WTC11 (cell line): Measurements from ENCODE around the gene CCDC107. TPM values are rescaled to one million over a fixed set of nuclear protein-coding genes. Genes with fewer than 3 reads are reported as not detected.

Experiments used
- E2F5 ChIP-seq: sonication (generic); formaldehyde crosslinking; IDR thresholded peaks from 2 replicates; pipeline ENCODE4 v1.8.1; 2022; ENCODE audit warnings: mild to moderate bottlenecking, moderate library complexity, missing genetic modification reagents
- IRF1 ChIP-seq: sonication (generic); formaldehyde crosslinking; IDR thresholded peaks from 2 replicates; pipeline ENCODE4 v1.8.0; 2023; ENCODE audit warnings: missing genetic modification reagents
- MXD4 ChIP-seq: fragments of 250-450 bp; sonication (Bioruptor Pico); IDR thresholded peaks from 2 replicates; pipeline ENCODE4 v1.8.0; 2021; ENCODE audit warnings: mild to moderate bottlenecking, moderate library complexity, borderline replicate concordance
- NR1H2 ChIP-seq: sonication (generic); formaldehyde crosslinking; IDR thresholded peaks from 2 replicates; pipeline ENCODE4 v1.9.0; 2021; ENCODE audit warnings: mild to moderate bottlenecking, moderate library complexity, missing genetic modification reagents
- PRDM15 ChIP-seq: sonication (generic); formaldehyde crosslinking; IDR thresholded peaks from 2 replicates; pipeline ENCODE4 v1.8.0; 2022; ENCODE audit warnings: missing genetic modification reagents
- RORB ChIP-seq: fragments of 250-450 bp; sonication (Bioruptor Pico); IDR thresholded peaks from 2 replicates; pipeline ENCODE4 v1.9.0; 2021; ENCODE audit warnings: mild to moderate bottlenecking
- ZMAT4 ChIP-seq: fragments of 250-450 bp; sonication (Bioruptor Pico); IDR thresholded peaks from 2 replicates; pipeline ENCODE4 v1.9.0; 2021; ENCODE audit warnings: mild to moderate bottlenecking
- total RNA-seq: library from RNA; stranded (reverse); gene quantifications from 3 replicates; pipeline ENCODE4 v1.2.3, GENCODE V29; 2021
- TF ChIP-seq, protein P1 (sequence below): sonication (generic); formaldehyde crosslinking; IDR thresholded peaks from 2 replicates; pipeline ENCODE4 v1.8.1; 2023; ENCODE audit warnings: mild to moderate bottlenecking, missing genetic modification reagents, moderate library complexity
- TF ChIP-seq, protein P2 (sequence below): sonication (generic); formaldehyde crosslinking; IDR thresholded peaks from 2 replicates; pipeline ENCODE4 v1.8.0; 2022; ENCODE audit warnings: mild to moderate bottlenecking, missing genetic modification reagents
- TF ChIP-seq, protein P3 (sequence below): sonication (generic); formaldehyde crosslinking; conservative IDR thresholded peaks from 2 replicates; pipeline ENCODE4 v1.8.1; 2023; ENCODE audit warnings: mild to moderate bottlenecking, low read depth, missing genetic modification reagents, moderate library complexity
- TF ChIP-seq, protein P4 (sequence below): sonication (generic); formaldehyde crosslinking; IDR thresholded peaks from 2 replicates; pipeline ENCODE4 v1.8.0; 2023; ENCODE audit warnings: missing genetic modification reagents, mild to moderate bottlenecking, borderline replicate concordance

Gene CCDC107
- total RNA-seq, 1 experiment from 2014 or later: 10.8 TPM

GRCh38 chr9:35612843-35613242 lies 45.2 kb upstream of the CCDC107 start (continued):
- TF ChIP-seq PRDM15: no peak
- TF ChIP-seq MXD4: no peak
- no peak for TF ChIP-seq RORB (CRISPR knock-in tag)
- no peak for TF ChIP-seq E2F5 (CRISPR knock-in tag)
- no peak for TF ChIP-seq IRF1 (CRISPR knock-in tag)
- TF ChIP-seq, protein P1, sequence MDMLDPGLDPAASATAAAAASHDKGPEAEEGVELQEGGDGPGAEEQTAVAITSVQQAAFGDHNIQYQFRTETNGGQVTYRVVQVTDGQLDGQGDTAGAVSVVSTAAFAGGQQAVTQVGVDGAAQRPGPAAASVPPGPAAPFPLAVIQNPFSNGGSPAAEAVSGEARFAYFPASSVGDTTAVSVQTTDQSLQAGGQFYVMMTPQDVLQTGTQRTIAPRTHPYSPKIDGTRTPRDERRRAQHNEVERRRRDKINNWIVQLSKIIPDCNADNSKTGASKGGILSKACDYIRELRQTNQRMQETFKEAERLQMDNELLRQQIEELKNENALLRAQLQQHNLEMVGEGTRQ (CRISPR knock-in tag): no peak
- TF ChIP-seq, protein P2, sequence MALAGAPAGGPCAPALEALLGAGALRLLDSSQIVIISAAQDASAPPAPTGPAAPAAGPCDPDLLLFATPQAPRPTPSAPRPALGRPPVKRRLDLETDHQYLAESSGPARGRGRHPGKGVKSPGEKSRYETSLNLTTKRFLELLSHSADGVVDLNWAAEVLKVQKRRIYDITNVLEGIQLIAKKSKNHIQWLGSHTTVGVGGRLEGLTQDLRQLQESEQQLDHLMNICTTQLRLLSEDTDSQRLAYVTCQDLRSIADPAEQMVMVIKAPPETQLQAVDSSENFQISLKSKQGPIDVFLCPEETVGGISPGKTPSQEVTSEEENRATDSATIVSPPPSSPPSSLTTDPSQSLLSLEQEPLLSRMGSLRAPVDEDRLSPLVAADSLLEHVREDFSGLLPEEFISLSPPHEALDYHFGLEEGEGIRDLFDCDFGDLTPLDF (CRISPR knock-in tag): no peak
- TF ChIP-seq NR1H2 (CRISPR knock-in tag): no peak
- TF ChIP-seq, protein P3, sequence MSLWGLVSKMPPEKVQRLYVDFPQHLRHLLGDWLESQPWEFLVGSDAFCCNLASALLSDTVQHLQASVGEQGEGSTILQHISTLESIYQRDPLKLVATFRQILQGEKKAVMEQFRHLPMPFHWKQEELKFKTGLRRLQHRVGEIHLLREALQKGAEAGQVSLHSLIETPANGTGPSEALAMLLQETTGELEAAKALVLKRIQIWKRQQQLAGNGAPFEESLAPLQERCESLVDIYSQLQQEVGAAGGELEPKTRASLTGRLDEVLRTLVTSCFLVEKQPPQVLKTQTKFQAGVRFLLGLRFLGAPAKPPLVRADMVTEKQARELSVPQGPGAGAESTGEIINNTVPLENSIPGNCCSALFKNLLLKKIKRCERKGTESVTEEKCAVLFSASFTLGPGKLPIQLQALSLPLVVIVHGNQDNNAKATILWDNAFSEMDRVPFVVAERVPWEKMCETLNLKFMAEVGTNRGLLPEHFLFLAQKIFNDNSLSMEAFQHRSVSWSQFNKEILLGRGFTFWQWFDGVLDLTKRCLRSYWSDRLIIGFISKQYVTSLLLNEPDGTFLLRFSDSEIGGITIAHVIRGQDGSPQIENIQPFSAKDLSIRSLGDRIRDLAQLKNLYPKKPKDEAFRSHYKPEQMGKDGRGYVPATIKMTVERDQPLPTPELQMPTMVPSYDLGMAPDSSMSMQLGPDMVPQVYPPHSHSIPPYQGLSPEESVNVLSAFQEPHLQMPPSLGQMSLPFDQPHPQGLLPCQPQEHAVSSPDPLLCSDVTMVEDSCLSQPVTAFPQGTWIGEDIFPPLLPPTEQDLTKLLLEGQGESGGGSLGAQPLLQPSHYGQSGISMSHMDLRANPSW (CRISPR knock-in tag): no peak
- no peak for TF ChIP-seq ZMAT4
- TF ChIP-seq, protein P4, sequence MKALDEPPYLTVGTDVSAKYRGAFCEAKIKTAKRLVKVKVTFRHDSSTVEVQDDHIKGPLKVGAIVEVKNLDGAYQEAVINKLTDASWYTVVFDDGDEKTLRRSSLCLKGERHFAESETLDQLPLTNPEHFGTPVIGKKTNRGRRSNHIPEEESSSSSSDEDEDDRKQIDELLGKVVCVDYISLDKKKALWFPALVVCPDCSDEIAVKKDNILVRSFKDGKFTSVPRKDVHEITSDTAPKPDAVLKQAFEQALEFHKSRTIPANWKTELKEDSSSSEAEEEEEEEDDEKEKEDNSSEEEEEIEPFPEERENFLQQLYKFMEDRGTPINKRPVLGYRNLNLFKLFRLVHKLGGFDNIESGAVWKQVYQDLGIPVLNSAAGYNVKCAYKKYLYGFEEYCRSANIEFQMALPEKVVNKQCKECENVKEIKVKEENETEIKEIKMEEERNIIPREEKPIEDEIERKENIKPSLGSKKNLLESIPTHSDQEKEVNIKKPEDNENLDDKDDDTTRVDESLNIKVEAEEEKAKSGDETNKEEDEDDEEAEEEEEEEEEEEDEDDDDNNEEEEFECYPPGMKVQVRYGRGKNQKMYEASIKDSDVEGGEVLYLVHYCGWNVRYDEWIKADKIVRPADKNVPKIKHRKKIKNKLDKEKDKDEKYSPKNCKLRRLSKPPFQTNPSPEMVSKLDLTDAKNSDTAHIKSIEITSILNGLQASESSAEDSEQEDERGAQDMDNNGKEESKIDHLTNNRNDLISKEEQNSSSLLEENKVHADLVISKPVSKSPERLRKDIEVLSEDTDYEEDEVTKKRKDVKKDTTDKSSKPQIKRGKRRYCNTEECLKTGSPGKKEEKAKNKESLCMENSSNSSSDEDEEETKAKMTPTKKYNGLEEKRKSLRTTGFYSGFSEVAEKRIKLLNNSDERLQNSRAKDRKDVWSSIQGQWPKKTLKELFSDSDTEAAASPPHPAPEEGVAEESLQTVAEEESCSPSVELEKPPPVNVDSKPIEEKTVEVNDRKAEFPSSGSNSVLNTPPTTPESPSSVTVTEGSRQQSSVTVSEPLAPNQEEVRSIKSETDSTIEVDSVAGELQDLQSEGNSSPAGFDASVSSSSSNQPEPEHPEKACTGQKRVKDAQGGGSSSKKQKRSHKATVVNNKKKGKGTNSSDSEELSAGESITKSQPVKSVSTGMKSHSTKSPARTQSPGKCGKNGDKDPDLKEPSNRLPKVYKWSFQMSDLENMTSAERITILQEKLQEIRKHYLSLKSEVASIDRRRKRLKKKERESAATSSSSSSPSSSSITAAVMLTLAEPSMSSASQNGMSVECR (CRISPR knock-in tag): no peak
- TF ChIP-seq, all 79 proteins: peak for 0
